ENCODE data around the gene RFX7.
"Not testable (repeated sequence)": the region's sequence is repeated elsewhere in the genome, so short reads cannot be mapped to it uniquely, and the experiment has no call there.

Gene RFX7

DNA sequence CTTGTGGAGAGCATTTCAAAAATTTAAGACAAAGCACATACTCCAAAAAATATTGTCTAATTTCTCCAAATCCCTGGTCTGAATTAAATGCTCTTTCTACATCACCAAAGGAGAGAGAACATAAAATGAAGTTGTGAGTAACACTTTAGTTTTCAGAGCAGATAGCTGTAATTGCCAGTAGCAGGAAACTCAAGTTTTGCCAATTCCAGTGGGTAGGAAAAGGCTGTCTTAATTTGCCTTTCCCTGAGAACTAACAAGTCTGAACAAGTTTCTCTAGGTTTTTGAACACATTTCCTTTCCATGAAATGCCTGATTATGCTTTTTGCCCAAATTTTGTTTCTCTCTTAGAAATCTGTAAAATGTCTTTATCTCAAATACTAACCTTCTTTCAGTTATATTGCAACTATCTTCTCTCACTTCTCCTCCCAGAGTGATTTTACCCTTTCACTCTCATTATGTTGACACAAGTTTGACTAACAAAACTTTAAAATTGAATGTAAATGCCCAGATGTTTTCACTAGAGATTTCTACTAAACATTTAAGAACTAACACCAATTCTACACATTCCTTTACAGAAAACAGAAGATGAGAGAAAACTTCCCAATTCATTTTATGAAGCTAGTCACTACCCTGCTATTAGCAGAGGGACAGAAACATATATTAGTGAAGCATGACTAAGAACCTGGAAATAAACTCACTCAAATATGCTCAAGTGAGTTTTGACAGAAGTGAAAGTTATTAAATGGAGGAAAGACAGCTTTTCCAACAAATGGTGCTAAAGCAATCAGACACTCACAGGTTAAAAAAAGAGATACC, 38.4 kb downstream of the RFX7 start:
- DNase-seq (ENCODE audit: low spot score): no peak

DNA sequence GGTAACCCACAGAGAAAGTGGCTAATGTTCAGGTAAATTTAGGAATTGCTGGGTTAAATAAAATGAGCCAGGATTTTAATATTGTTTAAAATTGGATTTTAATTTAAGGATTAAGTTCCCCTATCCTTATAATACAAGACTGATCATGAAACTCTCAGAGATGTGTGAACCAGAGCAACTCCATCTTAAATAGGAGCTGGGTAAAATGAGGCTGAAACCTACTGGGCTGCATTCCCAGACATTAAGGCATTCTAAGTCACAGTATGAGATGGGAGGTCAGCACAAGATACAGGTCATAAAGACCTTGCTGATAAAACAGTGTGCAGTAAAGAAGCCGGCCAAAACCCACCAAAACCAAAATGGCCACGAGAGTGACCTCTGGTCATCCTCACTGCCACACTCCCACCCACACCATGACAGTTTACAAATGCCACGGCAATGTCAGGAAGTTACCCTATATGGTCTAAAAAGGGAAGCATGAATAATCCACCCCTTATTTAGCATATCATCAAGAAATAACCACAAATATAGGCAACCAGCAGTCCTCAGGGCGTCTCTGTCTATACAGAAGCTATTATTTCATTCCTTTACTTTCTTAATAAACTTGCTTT, 40.3 kb downstream of the RFX7 start:
- DNase-seq (ENCODE audit: low spot score): not testable (repeated sequence)

DNA sequence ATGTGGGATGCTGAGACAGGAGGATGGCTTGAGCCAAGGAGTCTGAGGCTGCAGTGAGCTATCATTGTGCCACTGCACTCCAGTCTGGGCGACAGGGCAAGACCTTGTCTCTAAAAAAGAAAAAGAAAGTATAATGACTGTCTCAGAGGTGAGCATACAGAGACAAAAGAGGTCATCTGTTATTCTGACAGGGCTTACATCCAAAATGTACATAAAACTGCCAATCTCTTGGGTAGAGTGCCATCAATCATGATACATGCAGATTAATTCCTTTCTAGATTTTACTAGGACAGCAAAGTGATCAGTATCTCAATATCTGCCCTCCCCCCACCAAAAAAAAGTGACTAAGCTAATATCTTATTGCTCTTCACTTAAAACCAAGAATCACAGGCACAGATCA, 41.0 kb downstream of the RFX7 start:
- no peak for DNase-seq (ENCODE audit: low spot score)

DNA sequence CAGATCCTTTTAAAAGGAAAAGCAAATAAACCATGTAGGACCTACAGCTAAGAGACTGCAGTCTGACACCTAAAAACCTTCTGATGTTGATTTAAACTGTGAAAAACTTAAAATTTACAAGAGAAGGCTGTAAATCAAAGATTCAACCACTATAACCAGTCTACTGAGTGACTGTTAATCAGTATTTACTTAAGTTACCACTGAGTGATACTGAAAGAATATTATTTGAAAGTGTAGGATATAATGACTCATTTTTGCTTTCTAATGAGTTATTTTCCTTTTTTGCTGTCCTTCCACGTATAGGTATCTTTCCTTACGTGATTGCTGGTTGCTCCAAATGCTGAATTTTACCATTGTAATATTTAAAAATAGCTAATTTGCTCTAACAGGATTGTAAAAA, 44.6 kb downstream of the RFX7 start:
- no peak for DNase-seq (ENCODE audit: low spot score)

DNA sequence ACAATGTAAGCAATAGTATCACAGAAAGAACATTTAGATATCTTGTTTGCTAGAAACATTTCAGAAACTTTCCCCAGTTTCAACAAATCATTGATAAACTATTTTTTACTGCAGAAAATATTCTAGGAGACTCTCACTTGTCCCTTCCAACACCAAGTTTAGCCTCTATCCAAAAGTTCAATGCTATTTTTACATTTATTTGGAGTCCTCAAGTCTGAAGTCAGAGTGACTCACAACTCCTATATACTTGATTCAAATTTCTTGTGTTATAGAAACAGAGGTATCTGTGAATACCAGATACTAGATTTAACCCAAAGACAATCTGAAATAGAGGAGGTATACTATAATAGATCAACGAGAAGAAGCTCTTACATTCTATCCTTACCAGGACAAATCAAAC, 49.6 kb downstream of the RFX7 start:
- no peak for DNase-seq (ENCODE audit: low spot score)

DNA sequence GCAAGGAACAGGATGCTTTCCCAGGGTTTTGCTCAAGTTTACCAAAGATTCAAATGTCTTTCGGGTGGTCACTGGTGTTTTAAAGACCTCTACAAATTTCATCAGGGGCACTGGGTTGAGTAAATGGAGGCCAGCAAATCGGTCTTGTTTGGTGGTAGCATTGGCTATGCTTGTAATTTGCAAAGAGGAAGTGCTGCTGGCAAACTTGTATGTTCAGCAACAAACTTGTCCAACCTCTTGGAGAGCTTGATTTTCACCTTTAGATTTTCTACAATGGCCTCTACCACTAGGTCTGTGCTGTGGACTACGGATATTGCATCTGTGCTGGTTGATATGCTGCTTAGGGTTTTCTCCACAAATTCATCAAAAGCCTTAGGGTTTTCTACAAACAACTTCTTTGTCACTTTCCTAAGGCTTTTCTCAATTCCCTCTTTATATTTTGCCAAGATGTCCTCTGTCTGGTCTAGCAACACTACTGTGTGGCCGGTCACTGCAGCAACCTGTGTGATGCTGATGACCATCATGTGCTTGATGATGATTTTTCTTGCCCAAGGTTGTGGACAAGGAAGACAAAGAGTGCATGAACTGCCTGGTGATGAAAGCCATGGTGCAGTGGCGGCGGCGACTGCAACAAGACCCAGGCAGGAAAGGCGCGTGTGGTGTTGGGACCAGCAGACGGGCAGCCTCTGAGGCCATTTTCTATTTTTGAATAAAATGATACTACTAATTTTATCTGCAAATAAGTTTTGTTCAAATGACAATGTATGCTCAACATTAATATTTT, 50.8 kb downstream of the RFX7 start:
- DNase-seq (ENCODE audit: low spot score): no peak

DNA sequence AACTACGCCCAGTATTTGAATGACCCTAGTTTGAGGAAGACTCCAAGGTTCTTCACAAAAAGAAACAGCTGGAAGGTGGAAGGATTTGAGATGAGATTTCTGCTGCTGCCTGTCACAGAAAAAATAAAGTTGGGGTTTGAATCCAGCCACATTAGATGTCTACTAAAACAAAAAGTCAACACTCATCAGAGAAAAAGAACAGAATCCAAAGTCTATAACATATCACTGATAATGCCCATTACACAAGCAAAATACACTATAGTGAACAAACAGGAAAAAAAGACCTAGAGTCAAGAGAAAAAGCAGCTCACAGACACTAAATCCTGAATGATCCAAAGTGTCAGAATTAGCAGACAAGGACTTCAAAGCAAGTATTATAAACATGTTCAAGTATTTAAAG, 56.0 kb downstream of the RFX7 start:
- DNase-seq (ENCODE audit: low spot score): no peak

DNA sequence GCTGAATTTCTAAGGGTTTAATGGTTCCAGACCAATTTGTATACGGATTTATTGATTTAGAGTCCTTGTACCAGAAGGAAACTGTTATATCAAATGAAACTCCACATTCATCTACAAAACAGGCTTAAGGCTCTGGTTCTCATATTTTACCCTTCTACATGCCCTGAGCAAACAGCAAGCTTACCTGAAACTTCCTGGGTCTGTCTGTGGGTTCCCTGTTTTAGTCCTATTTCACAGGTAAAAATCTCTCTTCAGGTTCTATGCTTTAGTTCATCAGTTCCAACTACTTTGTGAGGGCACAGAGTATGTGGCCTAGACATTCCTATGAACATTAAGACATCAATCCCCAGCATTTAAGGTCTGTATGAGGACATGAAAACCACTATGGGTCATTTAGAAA, 57.7 kb downstream of the RFX7 start:
- no peak for DNase-seq (ENCODE audit: low spot score)

DNA sequence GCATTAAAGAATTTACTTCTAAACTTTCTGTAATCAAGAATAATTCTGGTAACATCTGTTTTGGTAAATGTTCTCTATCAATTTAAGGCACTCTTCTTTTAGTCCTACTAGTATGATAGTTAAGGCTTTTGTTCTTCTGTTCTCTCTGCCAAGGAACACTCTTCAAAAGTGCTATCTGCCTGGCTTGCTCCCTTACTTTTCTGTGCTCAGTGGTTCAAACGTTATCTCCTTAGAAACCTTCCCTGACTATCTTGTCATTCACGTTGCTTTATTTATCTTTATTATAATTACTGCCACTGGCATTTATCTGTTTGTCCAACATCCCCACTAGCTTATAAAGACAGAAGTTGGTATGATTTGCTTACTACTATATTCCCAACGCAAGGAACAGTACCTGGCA, 59.2 kb downstream of the RFX7 start:
- no peak for DNase-seq (ENCODE audit: low spot score)

DNA sequence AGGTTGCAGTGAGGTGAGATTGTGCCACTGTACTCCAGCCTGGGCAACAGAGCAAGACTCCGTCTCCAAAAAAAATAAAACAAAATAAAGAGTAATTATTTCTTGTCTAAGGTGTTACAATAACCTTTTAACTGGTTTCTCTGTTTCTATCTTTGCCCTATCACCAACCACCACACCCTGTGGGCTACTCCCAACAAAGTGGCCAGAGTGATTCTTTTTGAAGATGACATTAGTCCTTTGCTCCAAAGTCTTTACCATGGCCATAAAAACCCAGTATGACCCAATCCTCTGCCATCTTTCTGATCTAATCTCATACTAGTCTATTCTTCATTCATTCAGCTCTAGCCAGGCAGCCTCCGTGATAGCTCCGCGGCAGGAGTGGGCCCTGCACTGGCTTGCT, 62.8 kb downstream of the RFX7 start:
- DNase-seq (ENCODE audit: low spot score): no peak

DNA sequence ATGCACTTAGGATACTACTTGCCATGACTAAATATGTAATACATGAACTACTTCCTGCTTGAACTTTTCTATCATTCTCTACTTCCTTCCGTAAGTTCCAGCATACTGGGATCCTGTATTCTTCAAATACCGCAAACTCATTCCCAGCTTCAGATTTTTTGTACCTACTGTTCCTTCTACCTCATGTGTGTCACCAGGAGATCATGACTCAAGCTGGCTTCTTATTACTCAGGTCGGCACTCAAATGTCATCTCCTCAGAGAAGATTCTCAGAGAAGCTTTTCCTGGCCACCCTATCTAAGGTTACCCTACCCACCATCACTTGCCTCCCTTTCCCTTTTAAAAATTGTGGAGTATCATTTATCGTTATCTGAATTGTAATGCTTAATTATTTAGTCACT, 66.7 kb downstream of the RFX7 start:
- DNase-seq (ENCODE audit: low spot score): no peak

DNA sequence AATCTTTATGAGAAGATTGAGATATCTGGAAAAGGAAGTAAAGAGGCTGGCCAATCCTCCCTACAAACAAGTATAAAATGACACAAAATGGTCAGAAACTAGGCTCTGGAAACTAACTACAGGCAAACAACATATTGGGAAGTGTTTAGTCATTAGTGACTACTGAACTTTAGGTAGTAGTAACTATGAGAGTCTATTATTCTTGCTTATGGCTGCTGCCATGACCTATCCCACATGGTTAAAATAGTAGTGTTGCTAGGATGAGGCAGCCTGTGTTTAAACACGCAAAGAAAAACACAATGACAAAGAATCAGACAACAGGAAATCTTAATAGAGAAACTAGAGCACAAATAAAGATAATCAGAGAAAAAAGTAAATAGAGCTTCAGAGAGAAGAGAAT, 67.9 kb downstream of the RFX7 start:
- no peak for DNase-seq (ENCODE audit: low spot score)

DNA sequence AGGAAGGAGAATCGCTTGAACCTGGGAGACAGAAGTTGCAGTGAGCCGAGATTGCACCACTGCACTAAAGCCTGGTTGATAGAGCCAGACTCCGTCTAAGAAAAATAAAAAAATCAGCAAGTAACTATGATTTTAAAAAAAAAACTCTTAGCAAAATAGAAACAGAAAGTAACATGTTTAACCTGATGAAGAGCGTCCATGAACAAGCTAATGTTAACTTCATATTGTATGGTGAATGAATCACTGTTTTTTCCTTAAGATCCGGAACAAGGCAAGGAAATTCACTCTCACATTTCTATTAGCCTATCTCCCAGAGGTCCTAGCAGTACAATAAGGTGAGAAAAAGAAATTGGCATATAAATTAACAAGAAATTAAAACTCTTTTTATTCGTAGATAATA, 69.0 kb downstream of the RFX7 start:
- DNase-seq (ENCODE audit: low spot score): no peak

DNA sequence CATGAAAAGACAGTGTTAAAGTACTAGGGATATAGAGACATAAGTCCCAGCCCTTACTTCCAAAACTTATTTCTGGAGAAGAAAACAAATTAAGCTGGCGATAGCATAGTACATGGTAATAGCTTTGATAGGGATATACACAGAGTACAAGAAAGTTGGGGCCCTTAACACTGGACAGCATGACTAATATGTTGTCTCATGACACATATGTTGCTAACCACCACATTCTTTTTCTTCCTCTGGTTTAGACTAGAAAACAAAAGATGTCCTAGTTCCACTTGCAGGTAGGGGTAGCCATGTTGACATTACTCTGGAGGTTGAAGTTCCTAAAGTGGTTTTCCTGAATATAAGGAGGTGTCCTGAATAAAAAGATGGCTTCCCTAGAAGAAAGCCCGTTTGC, 75.3 kb downstream of the RFX7 start:
- DNase-seq (ENCODE audit: low spot score): no peak

DNA sequence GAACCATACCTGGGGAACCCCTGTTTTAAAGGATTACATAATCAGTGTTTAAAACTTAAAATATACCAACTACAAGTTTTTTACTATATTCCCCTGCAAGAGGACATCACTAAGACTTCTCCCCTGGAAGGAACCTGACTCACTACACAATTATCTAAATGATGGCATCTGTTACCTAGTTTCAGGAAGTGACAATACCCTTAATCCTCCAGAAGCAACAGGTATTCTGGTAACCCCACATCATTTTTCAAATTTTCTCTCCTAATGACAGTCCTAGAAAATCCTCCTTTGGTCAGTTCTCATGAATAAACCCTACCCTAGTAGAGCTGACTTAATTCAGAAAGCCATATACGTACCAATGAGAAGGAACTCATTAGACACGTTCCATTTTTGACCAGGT, 78.4 kb downstream of the RFX7 start:
- DNase-seq (ENCODE audit: low spot score): no peak

DNA sequence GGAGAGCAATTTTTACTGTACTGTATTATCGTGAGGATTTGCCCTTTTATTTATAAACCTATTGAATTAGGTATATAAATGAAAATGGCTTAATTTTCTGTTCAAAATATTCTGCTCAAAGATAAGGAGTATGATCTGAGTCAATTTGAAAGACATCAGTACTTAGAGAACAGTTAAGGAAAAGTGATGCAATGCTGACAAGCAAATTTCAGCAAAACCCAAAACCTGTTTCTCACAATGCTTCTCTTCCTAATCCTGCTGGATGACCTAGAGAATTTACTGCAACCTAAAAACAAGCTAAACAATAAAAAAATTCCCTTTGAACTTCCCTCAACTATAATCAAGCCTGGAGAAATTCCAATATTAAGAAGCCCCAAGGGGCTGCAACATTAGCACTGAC, 82.7 kb downstream of the RFX7 start:
- no peak for DNase-seq (ENCODE audit: low spot score)

DNA sequence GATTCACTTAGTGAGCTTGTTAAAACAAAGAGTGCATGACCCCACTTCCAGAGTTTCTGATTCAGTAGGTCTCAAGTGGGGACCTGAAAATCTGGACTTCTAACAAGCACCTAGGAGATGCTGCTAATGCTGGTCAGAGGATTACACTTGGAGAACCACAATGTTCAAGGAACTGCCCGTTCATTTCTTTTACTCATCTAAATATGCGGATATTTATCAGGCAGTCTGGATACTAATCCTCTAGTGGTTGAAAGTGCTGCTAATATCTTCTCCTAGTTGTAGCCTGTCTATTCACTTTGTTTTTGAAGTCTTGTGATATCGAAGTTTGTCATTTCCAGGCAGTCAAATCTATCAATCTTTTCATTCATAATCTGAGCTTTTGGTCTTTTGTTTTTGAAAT, 86.8 kb downstream of the RFX7 start:
- DNase-seq (ENCODE audit: low spot score): no peak

DNA sequence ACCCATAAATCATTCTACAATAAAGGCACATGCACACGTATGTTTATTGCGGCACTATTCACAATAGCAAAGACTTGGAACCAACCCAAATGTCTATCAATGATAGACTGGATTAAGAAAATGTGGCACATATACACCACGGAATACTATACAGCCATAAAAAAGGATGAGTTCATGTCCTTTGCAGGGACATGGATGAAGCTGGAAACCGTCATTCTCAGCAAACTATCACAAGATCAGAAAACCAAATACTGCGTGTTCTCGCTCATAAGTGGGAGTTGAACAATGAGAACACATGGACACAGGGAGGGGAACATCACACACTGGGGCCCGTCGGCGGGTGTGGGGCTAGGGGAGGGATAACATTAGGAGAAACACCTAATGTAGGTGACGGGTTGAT, 88.4 kb downstream of the RFX7 start:
- DNase-seq (ENCODE audit: low spot score): not testable (repeated sequence)

DNA sequence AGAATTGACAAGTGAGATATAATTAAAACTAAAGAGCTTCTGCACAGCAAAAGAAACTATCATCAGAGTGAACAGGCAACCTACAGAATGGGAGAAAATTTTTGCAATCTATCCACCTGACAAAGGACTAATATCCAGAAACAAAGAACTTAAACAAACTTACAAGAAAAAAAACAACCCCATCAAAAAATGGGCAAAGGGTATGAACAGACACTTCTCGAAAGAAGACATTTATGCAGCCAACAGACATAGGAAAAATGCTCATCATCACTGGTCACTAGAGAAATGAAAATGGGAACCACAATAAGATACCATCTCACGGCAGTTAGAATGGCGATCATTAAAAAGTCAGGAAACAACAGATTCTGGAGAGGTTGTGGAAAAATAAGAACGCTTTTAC, 88.9 kb downstream of the RFX7 start:
- not testable (repeated sequence) for DNase-seq (ENCODE audit: low spot score)

DNA sequence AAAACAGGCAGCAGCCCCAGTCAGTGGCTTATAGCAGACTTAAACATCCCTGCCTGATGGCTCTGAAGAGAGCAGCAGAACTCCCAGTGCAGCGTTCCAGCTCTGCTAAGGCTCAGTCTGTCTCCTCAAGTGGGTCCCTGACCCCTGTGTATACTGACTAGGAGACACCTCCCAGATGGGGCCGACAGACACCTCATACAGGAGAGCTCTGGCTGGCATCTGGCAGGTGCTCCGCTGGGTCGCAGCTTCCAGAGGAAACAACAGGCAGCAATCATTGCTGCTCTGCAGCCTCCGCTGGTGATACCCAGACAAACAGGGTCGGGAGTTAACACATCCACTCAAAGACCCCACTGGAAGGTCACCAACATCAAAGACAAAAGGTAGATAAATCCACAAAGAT, 93.5 kb downstream of the RFX7 start:
- DNase-seq (ENCODE audit: low spot score): no peak

DNA sequence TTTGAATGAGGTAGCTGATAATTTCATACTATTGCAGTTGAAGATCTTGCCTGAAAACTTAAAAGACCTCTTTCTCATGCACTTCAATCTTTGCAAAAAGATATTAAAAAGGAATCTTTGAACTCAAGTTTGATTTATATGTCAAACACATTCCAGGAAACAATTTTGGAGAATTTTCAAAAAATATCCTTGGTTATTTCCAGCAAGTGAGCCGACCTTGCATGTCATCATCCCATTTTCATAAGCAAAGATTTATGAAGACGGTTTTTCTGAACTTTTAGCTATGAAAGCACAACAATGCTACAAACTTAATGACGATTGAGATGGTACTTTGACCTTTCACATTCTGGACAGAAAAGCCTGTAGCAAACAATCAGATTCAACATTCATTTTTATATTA, 95.6 kb downstream of the RFX7 start:
- DNase-seq (ENCODE audit: low spot score): no peak

DNA sequence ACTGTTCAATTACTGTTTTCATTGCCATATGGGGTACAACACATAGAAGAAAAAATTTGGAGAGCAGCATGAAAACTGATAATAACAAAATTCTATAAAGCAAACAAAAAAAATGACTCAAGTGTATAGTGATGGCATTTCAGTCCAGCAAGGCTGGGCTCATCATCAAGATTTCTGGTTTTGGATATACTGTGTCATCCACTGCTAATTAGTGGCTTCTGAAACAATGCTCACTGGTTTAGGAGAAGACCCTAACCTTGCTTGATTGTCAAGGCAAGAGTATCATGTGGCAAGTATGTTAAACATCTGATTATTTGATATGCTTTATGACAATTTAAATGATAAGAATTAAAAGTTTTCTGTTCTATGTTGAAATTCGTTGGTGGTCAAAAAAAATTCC, 96.9 kb downstream of the RFX7 start:
- no peak for DNase-seq (ENCODE audit: low spot score)

DNA sequence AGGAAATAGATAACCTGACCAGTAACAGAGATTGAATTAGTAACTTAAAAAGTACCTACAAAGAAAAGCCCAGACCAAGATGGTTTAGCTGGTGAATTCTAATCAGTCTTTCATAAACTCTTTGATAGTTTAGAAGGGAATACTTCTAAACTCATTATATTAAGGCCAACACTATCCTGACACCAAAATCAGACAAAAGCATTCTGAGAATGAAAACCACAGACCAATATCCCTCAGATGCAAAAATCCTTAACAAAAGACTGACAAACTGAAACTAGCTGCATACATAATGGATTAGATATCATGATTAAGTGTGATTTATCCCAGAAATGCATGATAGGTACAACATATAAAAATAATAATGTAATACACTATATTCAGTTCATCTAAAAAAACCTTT, 115.6 kb downstream of the RFX7 start:
- DNase-seq (ENCODE audit: low spot score): no peak

All from HuH-7.5 (cell line).